A549 treated with AZD2906 at 1 μM for 4 hours (cell line): ENCODE data around the gene CYTIP. TPM values are rescaled to one million over a fixed set of nuclear protein-coding genes. Genes with fewer than 3 reads are reported as not detected.

Source experiments
- total RNA-seq: library from RNA; stranded (reverse); fragments of 200-300 nt; extraction: Qiagen RNA extraction; gene quantifications from 5 replicates; pipeline ENCODE4 v1.2.3, GENCODE V29; 2022

The CYTIP gene
- 0.05 to 0.10 TPM (median 0.08 TPM) in 3 of 5 replicates, not detected in the others for total RNA-seq

GRCh38 chr2:157443795-157444640, at the start of gene CYTIP:
Gene CYTIP, minus strand, starts transcription at chr2:157444089. Its CDS starts 69 bp downstream, at chr2:157444020.

Other genes starting within 250 kb of the CYTIP start
- 1.6 to 2.3 TPM (median 1.8 TPM) in 5 replicates for gene GALNT5, start 186.4 kb downstream of the CYTIP start, total RNA-seq
- not detected in 5 replicates for gene ERMN, start 118.3 kb downstream of the CYTIP start, total RNA-seq
- 0.02 to 0.06 TPM (median 0.04 TPM) in 4 of 5 replicates, not detected in the other for gene ACVR1C, start 184.8 kb upstream of the CYTIP start, total RNA-seq